T-helper 2 cell treated with Interferon-gamma antibody and Interleukin-4, amounts not matched to agents 100 ng/mL and 5 ng/mL, for 36 hours (primary cell): Measurements from ENCODE around the gene NBEAL2. TPM values are rescaled to one million over a fixed set of nuclear protein-coding genes. Genes with fewer than 3 reads are reported as not detected.
"Not testable (repeated sequence)": the region's sequence is repeated elsewhere in the genome, so short reads cannot be mapped to it uniquely, and the experiment has no call there.

ENCODE experiments used
- intact Hi-C: fragments of 100-400 bp; cut with micrococcal nuclease; formaldehyde crosslinking; loops from one replicate; pipeline ENCODE4 v1.15.1; 2023
- total RNA-seq: library from RNA; stranded (reverse); gene quantifications from 2 replicates; pipeline ENCODE4 v1.2.3, GENCODE V29; 2022

NBEAL2 gene
- total RNA-seq, 1 donor from 2014 or later, result 268 TPM

DNA sequence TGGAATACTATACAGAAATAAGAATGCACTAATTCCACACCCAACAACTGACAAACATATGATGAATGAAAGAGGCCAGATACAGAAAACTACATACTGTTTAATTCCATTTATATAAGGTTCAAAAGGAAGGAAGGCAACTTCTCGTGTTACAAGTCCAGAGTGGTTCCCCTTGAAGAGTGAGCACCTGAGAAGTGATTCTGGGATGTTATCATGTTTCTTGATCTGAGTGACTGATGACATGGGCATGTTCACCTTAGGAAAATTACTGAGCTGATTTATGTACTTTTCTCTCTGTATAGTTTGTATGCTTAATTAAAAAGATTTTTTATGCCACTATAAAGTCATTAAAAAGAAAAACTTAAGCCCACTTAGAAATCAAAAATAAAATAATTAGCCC, 16.5 kb upstream of the NBEAL2 start:
- intact Hi-C loops, result no loop called here

DNA sequence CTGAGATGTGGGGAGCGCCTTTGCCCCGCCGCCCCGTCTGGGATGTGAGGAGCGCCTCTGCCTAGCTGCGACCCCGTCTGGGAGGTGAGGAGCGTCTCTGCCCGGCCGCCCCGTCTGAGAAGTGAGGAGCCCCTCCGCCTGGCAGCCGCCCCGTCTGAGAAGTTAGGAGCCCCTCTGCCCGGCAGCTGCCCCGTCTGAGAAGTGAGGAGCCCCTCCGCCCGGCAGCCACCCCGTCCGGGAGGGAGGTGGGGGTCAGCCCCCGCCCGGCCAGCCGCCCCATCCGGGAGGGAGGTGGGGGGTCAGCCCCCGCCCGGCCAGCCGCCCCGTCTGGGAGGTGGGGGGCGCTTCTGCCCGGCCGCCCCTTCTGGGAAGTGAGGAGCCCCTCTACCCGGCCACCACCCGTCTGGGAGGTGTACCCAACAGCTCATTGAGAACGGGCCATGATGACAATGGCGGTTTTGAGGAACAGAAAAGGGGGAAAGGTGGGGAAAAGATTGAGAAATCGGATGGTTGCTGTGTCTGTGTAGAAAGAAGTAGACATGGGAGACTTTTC, 15.4 kb upstream of the NBEAL2 start:
- intact Hi-C loops, result not testable (repeated sequence)

DNA sequence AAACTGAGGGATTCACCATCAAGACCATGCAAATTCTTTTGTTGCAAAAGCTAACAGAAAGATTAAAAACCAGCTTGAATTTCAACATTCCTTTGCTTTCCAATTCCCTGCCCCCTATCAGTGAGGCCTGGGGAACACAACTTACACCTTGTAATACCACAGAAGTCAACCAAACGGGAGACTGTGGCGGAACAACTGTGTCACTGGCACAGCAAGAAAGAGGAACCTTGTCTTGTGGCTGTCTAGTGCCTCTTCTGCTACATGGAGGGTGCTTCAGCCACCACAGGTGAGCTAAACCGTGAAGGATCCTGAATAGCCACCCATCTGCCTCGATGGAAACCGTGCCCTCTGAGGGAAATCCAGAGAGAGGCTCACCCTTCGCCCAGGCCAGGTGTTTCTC, 14.3 kb upstream of the NBEAL2 start:
- intact Hi-C loops, result no loop called here

DNA sequence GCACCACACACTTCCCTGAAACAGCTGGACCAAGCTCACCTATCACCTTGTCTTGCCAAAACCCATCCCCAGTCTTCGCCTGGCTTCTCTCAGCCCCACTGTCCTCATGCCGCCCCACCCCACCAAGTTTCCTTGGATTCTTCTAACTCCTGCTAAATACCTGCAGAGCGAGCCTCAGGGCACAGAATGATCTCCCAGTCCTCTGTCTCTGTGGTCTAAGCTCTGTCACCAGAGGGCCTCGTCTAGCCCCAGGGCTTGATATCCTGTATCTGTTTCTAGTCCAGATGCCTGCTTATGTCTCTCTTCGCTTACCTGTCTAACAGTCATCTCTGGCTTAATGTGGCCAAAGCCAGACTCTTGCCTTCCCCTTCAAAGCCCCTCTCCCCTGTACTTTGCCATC, 12.7 kb upstream of the NBEAL2 start:
- intact Hi-C loops, result no loop called here

DNA sequence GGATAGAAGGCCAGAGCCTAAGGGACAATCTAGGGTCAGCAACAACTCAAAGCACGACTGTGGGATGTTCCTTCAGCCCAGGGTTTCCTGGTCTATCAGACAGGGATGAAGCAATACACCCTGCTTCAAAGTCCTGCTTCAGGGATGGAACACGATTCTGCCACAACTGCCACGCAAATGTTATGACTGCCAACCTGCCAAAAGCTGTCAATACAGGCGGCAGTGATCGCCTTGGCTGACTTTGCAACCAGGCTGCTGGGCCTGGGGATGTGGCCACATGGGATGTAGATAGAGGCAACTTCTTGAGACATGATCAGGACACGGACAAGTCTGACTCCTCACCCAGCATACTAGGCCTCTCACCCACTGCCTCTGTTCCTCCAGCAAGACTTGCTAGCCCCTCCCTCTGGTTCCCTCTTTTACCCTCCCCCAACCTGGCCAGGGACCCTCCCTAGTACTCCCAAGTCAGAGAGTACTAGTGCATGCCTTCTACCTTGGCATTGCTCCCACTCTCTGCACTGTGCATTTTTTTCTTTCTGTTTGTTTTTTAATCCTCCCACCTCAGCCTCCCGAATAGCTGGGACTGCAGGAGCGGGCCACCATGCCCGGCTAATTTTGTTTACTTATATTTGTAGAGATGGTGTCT, 10.6 kb upstream of the NBEAL2 start:
- intact Hi-C loops, result no loop called here

DNA sequence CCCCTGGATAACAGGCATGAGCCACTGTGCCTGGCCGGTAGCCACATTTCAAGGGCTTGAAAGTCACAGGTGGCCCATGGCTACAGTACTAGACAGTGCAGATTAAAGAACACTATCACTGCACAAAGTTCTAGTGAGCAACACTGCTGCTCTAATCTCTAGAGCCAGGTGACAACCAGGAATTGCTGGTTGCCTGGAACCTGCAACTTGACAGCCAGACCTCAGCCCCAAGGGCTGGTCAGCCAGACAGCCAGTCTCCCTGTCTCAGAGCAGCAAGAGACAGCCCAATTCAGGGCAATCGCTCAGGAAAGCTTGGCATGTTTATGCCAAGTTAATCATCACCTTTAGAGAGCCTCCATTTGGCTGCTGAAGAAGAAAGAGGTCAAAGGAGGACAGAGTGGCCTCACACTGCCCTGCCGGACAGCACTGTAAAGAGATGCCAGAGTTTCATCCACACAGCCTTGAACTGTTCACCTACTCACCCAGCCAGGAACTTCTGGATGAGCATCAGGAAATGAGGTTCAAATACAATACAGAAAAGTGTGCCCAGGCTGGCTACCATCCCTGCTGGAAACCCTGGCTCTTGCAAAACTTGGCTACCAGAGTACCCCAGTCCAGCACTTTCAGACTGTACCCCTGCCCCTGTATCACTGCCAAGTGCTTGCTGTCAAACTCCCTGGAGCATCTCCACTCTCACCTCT, 8.9 kb upstream of the NBEAL2 start:
- intact Hi-C loops, result loop anchor here (2.0 kb wide), 1 partner anchor 18 kb away; no protein-coding TSS in a partner anchor

DNA sequence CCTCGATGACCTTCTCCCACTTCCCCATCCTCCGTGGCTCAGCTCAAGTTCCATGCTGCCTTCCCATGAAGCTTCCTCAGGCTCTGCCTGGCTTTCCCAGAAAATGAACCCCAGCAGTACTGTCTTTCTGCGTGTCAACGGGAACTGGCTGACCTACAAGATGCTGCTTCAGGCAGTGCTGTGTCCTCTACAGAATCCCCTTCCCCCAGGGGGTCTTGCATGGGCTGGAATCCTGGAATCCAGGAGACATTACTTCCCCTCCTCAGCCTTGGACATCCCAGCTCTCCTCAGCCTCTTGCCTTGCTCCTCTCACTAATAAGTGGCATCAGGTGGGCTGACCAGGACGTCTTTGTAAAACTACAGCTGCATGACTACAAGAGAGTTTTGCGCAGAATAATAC, 8.3 kb upstream of the NBEAL2 start:
- intact Hi-C loops, result loop anchor here (2.0 kb wide), 1 partner anchor 18 kb away; no protein-coding TSS in a partner anchor

DNA sequence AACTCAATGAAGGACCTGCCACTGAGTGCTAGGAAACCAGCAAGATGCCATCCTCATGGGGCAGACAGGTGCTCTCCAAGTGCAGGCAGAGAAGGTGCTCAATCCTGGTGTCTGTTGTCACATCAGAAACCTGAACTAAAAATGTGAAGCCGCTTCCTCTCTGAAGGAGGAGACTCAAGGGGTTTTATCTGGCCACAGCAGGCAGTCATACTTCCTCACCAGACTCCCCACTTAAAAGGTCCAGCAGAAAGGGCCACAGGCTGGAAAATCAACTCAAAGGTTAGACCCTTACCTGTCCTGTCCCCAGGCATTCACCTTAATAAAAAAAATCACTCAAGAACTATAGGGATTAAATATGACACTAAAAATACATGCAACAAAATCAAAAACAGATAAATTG, 7.7 kb upstream of the NBEAL2 start:
- intact Hi-C loops, result loop anchor here (2.0 kb wide), 1 partner anchor 19 kb away; no protein-coding TSS in a partner anchor

DNA sequence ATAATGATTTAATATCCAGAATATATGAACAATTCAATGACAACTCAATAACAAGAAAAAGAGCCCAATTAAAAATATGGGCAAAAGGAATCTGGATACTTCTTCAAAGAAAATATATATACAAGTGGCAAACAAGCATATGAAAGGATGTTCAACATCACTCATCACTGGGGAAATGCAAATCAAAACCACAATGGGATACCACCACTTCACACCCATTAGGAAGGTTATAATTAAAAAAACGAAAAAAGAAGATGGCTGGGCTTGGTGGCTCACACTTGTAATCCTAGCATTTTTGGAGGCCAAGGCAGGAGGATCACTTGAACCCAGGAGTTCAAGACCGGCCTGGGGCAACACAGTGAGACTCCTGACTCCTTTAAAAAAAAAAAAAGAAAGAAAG, 7.1 kb upstream of the NBEAL2 start:
- intact Hi-C loops, result no loop called here

DNA sequence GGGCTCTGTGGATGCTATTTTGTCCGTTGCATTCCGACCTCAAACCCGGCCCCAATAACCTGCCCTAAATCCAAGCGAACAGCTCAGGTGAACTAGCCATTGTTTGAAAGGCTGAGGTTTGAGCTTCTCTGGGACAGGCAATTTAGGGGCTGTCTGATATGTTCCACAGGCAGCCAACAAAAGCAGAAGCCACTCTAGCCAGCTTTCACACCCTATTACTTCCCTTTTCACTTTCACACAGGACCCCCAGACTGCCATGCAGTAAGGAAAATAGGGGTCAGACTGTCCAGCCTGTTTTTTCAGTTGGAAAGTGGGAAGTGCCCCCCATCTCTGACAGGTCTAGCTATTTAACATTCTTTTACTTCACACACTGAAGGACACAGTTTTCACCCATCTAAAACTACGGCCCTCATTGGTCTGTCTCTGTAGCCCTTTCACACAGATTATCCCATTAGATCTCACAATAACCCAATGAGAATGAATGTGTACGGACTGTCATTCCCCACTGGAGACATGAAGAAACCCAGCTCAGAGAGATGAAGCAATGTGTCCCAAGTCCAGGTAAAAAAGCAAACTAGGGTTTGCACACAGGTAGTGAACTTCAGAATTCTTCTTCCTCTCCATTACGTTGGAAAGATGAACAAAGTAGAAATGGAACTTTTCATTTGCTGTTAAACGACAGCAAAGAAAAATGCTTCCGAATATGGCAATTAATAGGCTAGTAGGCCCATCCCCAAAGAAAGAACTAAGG, 4.9 kb upstream of the NBEAL2 start:
- intact Hi-C loops, result loop anchor here (5.0 kb wide), 2 partner anchors 538 to 982 kb away; partner anchors contain the start of gene ELP6

DNA sequence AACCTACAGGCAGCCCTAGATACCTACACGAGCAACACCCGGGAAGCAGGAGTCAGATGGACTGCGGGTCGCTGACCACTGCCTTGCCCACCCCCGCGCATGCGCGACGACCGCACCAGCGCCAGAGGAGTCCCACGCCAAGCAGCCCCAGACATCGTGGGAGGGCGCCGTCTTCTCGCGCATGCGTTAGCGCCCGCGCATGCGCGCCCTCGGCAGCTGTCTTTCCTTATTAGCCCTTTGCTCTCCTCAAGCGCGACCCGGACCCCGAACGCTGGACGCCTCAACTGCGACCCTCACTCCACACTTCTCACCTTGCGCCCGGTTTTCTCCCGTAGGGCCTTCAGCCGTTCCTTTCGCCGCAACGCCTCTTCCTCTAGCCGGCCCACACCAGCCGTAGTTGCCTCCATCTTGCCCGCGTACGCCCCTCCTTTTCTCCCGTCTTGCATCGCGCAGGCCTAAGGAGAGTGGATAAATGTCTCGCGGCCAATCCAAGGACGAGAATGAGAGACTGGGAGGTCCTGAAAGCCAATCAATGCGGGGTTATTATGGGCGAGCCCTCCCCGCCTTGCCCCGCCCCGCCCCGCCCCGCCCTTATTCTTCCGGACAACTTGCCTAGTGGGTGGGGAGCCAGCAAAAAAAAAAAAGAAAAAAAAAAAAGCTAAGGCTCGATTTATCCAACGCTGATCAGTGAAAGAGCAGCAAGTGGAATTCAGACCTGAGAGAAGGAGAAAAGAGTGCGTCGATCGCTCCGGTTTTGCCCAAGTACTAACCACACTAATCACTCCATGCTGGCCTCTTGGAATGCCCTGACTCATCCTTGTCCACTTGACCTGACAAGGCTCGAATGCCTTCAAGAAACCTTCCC, 2.9 kb upstream of the NBEAL2 start, which contains the start of gene CCDC12:
CCDC12 (minus strand) TSS at position 420 of the 865 bp plus-strand sequence; CDS start at position 407, 13 bp downstream.
- intact Hi-C loops, result loop anchor here (5.0 kb wide), 2 partner anchors 536 to 984 kb away; partner anchors contain the start of gene ELP6

DNA sequence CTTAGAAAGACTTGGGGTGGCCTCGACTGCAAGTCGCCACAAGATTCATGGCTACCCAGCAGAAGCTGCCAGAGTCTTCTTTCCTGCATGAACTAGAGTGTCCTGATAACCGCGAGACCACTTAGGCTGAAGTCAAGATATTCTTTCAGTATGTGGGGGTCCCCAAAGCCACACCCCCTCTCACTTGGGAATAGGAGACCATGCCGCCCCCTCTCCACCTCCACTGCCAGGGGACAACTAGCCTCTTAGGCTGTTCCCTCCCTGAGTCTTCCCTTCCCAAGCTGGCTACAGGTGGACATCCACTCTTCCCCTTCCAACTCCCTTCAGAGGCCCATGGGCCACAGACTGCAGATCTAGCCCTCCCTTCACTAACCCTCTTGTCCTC, 1.7 kb upstream of the NBEAL2 start:
- intact Hi-C loops, result loop anchor here (2.0 to 5.0 kb wide), 5 partner anchors 29 to 986 kb away; partner anchors contain the start of genes ELP6, KIF9, KLHL18 and SETD2

DNA sequence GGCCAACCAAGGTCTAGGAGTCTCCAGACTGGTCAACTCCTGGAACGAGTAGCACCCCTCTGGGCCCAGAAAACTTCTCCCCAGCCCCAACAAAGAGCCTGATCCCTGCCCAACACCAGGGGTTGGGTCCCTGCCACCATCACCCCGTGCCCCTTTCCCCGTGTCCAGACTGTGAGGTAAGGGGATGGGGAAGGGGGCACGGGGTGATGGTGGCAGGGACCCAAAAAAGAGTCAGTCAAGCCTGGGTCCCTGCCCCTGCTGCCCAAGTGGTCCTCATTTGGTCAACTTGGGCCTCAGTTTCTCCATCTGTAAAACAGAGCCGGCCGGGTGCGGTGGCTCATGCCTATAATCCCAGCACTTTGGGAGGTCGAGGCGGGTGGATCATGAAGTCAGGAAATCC, 1.1 kb upstream of the NBEAL2 start:
- intact Hi-C loops, result loop anchor here (2.0 to 5.0 kb wide), 5 partner anchors 30 to 986 kb away; partner anchors contain the start of genes ELP6, KIF9, KLHL18 and SETD2

DNA sequence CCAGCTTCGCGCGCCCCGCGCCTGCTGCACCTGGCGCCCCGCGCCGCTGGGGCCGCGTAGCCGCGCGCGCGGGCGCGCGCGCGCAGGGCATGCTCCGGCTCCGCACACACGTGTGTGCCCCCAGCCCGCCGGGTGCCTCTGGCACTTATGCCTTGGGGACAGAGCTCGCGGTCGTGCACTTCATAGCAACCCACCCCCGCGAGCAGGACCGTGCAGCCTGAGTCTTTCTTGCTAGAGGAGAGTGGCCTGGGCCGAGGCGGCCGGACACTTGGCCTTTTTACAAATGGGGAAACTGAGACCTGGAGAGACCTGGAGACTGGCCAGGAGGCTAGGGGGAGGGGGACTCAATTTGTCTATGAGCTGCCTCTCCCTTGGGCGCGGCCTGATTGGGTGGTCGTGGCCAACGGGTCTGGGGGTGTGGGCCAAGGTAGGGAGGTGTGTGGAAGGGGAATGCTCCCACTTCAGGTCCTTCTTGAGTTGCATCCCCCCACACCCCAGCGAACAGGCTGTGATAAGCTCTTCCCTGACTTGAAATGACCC, 562 bp downstream of the NBEAL2 start:
- intact Hi-C loops, result loop anchor here (1.0 to 5.0 kb wide), 6 partner anchors 7 to 988 kb away; partner anchors contain the start of genes ELP6, KIF9, KLHL18 and SETD2

DNA sequence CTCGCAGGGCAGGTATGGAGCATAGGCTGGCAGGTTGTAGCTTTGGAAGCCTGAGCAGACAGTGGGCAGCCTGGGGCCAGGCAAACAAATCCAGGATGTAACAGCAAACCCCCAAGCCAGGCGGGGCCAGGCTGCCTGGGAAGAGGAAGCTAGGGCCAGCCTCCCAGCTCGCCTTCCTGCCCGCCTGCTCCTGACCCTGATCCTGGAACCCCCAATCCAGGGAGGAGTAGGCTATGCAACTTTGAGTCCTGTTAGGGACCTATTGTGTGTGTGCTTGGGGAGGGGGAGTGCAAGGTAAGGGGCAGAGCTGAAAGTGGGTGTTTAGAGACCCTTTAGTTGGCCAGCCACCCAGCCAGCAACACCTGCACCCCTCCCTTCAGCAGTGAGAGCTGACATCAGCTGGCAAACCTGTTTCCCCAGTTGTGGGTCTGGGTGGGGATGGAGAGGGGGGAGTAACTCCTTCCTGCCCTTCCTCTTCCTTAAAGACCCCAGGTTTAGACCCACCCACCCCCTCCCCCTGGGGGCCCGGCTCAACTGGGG, 2.5 kb downstream of the NBEAL2 start:
- intact Hi-C loops, result no loop called here

DNA sequence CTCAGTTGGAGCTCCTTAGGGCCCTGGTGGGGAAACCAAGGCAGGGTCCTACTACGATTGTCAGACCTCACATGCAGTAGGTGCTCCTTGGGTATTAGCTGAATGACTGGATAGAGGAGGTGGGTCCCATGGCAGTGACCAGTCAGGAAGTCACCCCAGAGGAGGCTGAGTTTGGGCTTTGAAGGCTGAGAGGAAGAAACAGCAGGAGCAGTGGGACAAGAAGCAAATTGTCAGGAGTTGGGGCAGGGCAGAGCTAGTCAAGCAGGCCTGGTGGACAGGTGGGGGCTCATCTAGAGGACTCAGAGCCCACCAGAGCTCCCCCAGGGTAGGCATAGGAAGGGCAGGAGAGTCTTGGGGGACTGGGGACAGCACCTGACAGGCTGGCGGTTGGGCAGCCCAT, 3.1 kb downstream of the NBEAL2 start:
- intact Hi-C loops, result no loop called here

DNA sequence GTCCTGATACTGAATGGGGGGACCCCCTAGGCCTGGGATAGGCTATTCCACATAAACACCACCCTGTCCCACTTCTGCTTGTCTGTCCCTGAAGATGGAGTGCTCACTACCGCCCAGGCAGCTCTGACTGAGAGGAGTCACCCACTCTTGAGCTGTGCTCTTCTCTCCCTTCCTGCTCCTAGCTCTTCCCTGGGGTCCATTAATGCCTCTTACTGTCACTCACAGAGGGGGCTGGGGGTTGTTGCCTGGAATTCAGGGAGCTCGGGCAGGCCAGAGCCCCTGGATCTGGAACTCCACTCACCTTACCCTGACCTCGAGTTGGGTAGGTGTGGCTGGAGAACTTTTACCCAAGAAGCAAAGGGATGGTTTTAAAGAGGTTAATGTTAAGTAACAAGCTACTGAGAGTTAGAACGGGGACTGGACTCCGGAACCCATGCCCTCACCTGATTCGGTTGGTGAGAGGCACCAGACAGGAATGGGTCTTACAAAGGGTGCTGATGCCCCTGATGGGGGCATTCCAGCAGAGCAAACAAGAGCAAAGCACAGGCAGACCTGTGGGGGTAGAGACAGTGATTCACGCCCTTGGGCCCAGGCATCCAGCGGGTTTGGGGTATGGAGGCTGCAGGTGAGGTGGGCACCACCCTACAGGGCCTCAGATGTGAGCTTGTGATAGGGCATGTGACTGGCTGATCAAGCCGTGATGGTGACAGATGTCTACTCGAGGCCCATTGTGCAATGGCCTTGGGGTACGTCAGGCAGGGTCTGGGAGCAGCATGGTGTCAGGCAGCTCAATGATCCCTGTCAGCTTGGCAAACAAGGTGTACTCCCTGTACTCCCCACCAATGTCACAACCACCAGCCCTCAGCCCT, 5.4 kb downstream of the NBEAL2 start:
- intact Hi-C loops, result loop anchor here (5.0 kb wide), 2 partner anchors 37 to 58 kb away; no protein-coding TSS in a partner anchor

DNA sequence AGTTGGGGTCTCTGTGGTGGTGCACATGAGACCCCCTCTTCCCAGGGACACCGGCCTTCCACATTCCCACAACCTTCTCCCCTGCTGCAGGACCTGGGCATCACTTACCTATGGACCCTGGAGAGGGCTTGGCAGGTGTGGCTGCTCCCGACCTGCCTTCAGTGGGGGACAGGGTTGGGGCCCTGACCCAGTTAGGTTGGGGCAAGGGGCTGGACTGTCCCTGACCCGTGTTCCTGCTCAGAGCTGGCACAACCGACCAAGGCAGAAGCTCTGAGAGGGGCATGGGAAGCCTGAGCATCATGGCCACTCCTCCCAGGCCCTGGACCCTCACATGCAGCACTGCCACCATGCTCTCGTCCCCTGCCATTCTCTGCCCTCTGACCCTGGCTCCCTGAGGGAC, 6.1 kb downstream of the NBEAL2 start:
- intact Hi-C loops, result loop anchor here (5.0 kb wide), 2 partner anchors 37 to 58 kb away; no protein-coding TSS in a partner anchor
